ENCODE data around the gene ATE1. TPM values are rescaled to one million over a fixed set of nuclear protein-coding genes. Genes with fewer than 3 reads are reported as not detected.

ATE1 gene
- total and polyA plus RNA-seq, 2 donors (not counting 1 experiment from before 2014, with no cell fraction given) = 8.2 to 32.0 TPM

DNA sequence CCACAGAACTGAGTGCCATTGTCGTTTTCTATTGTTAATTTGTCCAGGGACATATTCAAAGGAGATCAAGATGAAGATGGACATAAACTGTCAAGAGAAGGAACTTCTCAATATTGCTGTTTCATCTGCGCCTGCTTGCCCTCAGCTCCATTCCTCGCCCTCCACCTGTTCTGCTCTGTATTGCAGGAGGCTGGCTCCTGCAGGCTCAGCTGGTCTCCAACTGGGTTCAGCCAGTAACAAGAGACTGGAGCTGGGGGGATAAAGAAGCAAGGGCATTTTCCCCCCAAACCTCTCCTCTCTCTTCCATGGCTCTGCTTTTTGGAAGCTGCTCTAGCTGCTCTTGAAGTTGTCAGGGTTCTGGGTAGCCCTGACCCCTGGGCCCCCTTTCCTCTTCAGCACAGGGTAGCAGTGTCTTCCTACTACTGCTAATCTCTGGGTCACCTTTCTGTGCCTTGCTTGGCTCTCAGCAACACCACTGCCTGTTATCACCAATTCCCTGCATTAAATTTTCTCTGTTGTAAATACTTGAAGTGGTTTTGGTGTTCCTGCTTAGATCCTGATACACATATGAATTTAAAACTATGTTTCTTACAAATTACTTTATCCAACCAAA lies 180.6 kb downstream of the ATE1 start:
- intact Hi-C loops (cut with micrococcal nuclease) = no loop called here
- Histone ChIP-seq H3K9ac (ENCODE audit: low read length) (no peak overlapping the region), H3K36me3 (replicated peaks in 1 of 2; ENCODE audit: control extremely low read depth in 1 of 2, control insufficient read depth in 1 of 2, extremely low read depth in 1 of 2, insufficient read depth in 2 of 2, low read length in 1 of 2) (peaks cover 0 to 3% of the 10 kb centered on the region in 2 experiments), H3K4me3 (ENCODE audit: control extremely low read depth in 1 of 5, extremely low read depth in 1 of 5, insufficient read depth in 1 of 5, low read depth in 2 of 5, low read length in 4 of 5) (no peak overlapping the region), H3K27me3 (replicated peaks in 1 of 4; ENCODE audit: control extremely low read depth in 1 of 4, control insufficient read depth in 3 of 4, insufficient read depth in 4 of 4, low read length in 3 of 4) (no peaks in the 10 kb centered on the region), H3K79me2 (ENCODE audit: control insufficient read depth, insufficient read depth, low read length) (no peaks in the 10 kb centered on the region), H4K20me1 (ENCODE audit: control insufficient read depth, insufficient read depth, low read length, poor library complexity, severe bottlenecking) (no peaks in the 10 kb centered on the region), H3K4me1 (ENCODE audit: control insufficient read depth in 2 of 2, insufficient read depth in 2 of 2, low read length in 2 of 2) (no peaks in the 10 kb centered on the region), H3K4me2 (replicated peaks; ENCODE audit: low read depth, low read length, poor library complexity, severe bottlenecking) (no peak overlapping the region), H3K9me3 (ENCODE audit: control extremely low read depth in 1 of 3, control insufficient read depth in 2 of 3, insufficient read depth in 1 of 3, low read length in 2 of 3) (no peaks in the 10 kb centered on the region), H2AFZ (ENCODE audit: insufficient read depth, low read depth, low read length, poor library complexity, severe bottlenecking) (no peak overlapping the region), H3K27ac (ENCODE audit: low read length in 2 of 2) (no peak overlapping the region)
- H3K4me3 Mint-ChIP-seq = no peak overlapping the region
- no peak for TF ChIP-seq EZH2 (IDR thresholded peaks at IDR 0.05; ENCODE audit: borderline replicate concordance, insufficient read depth, low read depth, low read length, poor library complexity, severe bottlenecking)
- TF ChIP-seq, protein P1, sequence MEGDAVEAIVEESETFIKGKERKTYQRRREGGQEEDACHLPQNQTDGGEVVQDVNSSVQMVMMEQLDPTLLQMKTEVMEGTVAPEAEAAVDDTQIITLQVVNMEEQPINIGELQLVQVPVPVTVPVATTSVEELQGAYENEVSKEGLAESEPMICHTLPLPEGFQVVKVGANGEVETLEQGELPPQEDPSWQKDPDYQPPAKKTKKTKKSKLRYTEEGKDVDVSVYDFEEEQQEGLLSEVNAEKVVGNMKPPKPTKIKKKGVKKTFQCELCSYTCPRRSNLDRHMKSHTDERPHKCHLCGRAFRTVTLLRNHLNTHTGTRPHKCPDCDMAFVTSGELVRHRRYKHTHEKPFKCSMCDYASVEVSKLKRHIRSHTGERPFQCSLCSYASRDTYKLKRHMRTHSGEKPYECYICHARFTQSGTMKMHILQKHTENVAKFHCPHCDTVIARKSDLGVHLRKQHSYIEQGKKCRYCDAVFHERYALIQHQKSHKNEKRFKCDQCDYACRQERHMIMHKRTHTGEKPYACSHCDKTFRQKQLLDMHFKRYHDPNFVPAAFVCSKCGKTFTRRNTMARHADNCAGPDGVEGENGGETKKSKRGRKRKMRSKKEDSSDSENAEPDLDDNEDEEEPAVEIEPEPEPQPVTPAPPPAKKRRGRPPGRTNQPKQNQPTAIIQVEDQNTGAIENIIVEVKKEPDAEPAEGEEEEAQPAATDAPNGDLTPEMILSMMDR (IDR thresholded peaks at IDR 0.05) = no peak
- H3K27ac Mint-ChIP-seq = no peak overlapping the region
- ATAC-seq (ENCODE audit: low read depth) (no peak), DNase-seq (no peak)
- no peaks in the 10 kb centered on the region for H3K27me3 Mint-ChIP-seq
- ChIA-PET POLR2A (no interaction called here), CTCF (no interaction called here)
- 90% methylated on average over 2 of the region's 3 CpGs for WGBS (ENCODE audit: insufficient coverage)
- no peaks in the 10 kb centered on the region for H3K4me1 Mint-ChIP-seq
- no peaks in the 10 kb centered on the region for H3K9me3 Mint-ChIP-seq (ENCODE audit: insufficient read depth)

DNA sequence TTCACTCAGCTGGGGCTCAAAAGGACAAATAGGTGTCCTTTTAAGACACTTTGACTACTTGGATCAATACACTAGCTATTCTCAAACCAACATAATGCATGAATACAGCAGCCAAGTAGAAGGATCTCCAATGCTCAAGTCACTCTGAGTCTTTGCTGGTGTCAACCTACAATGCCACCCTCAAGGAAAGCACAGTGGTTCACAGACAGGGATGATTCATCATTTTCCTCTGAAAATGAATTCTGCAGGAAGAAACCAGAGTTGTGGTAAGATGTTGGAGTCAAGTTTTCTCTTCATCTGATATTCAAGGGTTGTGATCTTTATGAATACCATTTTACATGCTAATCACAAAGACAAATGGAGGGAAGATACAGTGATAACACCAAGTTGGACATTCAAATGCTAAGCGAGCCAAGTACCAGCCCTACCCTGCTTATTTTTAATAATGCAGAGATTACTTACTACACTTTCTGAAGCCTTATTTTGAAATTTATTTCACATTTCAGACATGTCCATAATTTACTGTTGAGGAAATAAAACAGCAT lies 186.5 kb downstream of the ATE1 start:
- Mint-ChIP-seq H3K27ac (no peak overlapping the region), H3K4me3 (no peak overlapping the region), H3K4me1 (no peaks in the 10 kb centered on the region), H3K27me3 (no peaks in the 10 kb centered on the region), H3K9me3 (ENCODE audit: insufficient read depth) (no peaks in the 10 kb centered on the region)
- Histone ChIP-seq H3K79me2 (ENCODE audit: control insufficient read depth, insufficient read depth, low read length) (no peaks in the 10 kb centered on the region), H4K20me1 (ENCODE audit: control insufficient read depth, insufficient read depth, low read length, poor library complexity, severe bottlenecking) (no peaks in the 10 kb centered on the region), H3K4me2 (replicated peaks; ENCODE audit: low read depth, low read length, poor library complexity, severe bottlenecking) (no peak overlapping the region), H3K36me3 (replicated peaks in 1 of 2; ENCODE audit: control extremely low read depth in 1 of 2, control insufficient read depth in 1 of 2, extremely low read depth in 1 of 2, insufficient read depth in 2 of 2, low read length in 1 of 2) (peaks cover 0 to 3% of the 10 kb centered on the region in 2 experiments), H3K4me3 (ENCODE audit: control extremely low read depth in 1 of 5, extremely low read depth in 1 of 5, insufficient read depth in 1 of 5, low read depth in 2 of 5, low read length in 4 of 5) (no peak overlapping the region), H3K9me3 (ENCODE audit: control extremely low read depth in 1 of 3, control insufficient read depth in 2 of 3, insufficient read depth in 1 of 3, low read length in 2 of 3) (no peaks in the 10 kb centered on the region), H3K4me1 (ENCODE audit: control insufficient read depth in 2 of 2, insufficient read depth in 2 of 2, low read length in 2 of 2) (no peaks in the 10 kb centered on the region), H3K27me3 (replicated peaks in 1 of 4; ENCODE audit: control extremely low read depth in 1 of 4, control insufficient read depth in 3 of 4, insufficient read depth in 4 of 4, low read length in 3 of 4) (peaks cover 0 to 3% (median under 1%) of the 10 kb centered on the region in 4 experiments), H2AFZ (ENCODE audit: insufficient read depth, low read depth, low read length, poor library complexity, severe bottlenecking) (no peak overlapping the region), H3K9ac (ENCODE audit: low read length) (no peak overlapping the region), H3K27ac (ENCODE audit: low read length in 2 of 2) (no peak overlapping the region)
- no CpG with 5 or more reads among the region's 1 CpG for WGBS (ENCODE audit: insufficient coverage)
- intact Hi-C loops (cut with micrococcal nuclease) = no loop called here
- ChIA-PET CTCF (no interaction called here), POLR2A (no interaction called here)
- TF ChIP-seq EZH2 (IDR thresholded peaks at IDR 0.05; ENCODE audit: borderline replicate concordance, insufficient read depth, low read depth, low read length, poor library complexity, severe bottlenecking) = no peak
- TF ChIP-seq, protein P1 (IDR thresholded peaks at IDR 0.05) = no peak
- no peak for ATAC-seq (ENCODE audit: low read depth)
- no peak for DNase-seq

All from B cell (primary cell).